Measurements from ENCODE around the gene EOLA2. TPM values are rescaled to one million over a fixed set of nuclear protein-coding genes. Genes with fewer than 3 reads are reported as not detected.

Gene EOLA2
- total and polyA plus RNA-seq, 9 of the 15 experiments (the other 6 are each of a cell fraction or from before 2014, with no cell fraction given), result 27.7 to 61.5 (median 44.3) TPM

GRCh38 chrX:149903889-149904748 lies 34.2 kb downstream of the EOLA2 start (continued):
- TF ChIP-seq CTCF (IDR thresholded peaks at IDR 0.05 in 2 of 3, conservative IDR thresholded peaks at IDR 0.05 in 1 of 3; ENCODE audit: insufficient read depth in 2 of 3, low read depth in 1 of 3, low read length in 3 of 3) (peak; percentile 30 to 46 (median 42); a peak in 5 of 6 replicates), ZNF75A (CRISPR knock-in tag; IDR thresholded peaks at IDR 0.05) (no peak), CBFA2T3 (IDR thresholded peaks at IDR 0.05) (peak; percentile 73), TAL1 (IDR thresholded peaks at IDR 0.05) (peak; percentile 21; the same call in 1 of the 2 replicates), POLR2A (conservative IDR thresholded peaks at IDR 0.05) (0 out of 2 replicates have a peak, but pooled peaks have one; percentile 36), ARID1B (IDR thresholded peaks at IDR 0.05) (peak; percentile 54), FOXM1 (IDR thresholded peaks at IDR 0.05; ENCODE audit: low read depth) (peak; percentile 41; the same call in 1 of the 2 replicates), FOXM1 (CRISPR knock-in tag; IDR thresholded peaks at IDR 0.05; ENCODE audit: low read depth) (no peak), EP300 (IDR thresholded peaks at IDR 0.05; ENCODE audit: low read length) (peak; percentile 10; the same call in 1 of the 2 replicates), SMARCA4 (IDR thresholded peaks at IDR 0.05) (peak; percentile 43; the same call in 1 of the 2 replicates), SNRNP70 (optimal IDR thresholded peaks at IDR 0.05; ENCODE audit: low read depth, low read length) (no peak), ETV1 (tag; conservative IDR thresholded peaks at IDR 0.05; ENCODE audit: low read depth) (peak; percentile 66)

All from K562 (cell line).